ENCODE measurements around the gene APOBEC3B. TPM values are rescaled to one million over a fixed set of nuclear protein-coding genes. Genes with fewer than 3 reads are reported as not detected.

The APOBEC3B gene
- total RNA-seq, 1 donor from 2014 or later = 67.3 TPM

GRCh38 chr22:38938221-38938620 lies 43.9 kb upstream of the APOBEC3B start:
- no peak for DNase-seq (ENCODE audit: low read depth)
- no peak overlapping the region for H3K4me3 ChIP-seq (ENCODE audit: low read depth, low read length)
- TF ChIP-seq CTCF (conservative IDR thresholded peaks at IDR 0.05; ENCODE audit: low read depth, low read length) = no peak

- no peak for DNase-seq (ENCODE audit: low read depth)
- no peak overlapping the region for H3K4me3 ChIP-seq (ENCODE audit: low read depth, low read length)
- no peak for TF ChIP-seq CTCF (conservative IDR thresholded peaks at IDR 0.05; ENCODE audit: low read depth, low read length)
Observed at GRCh38 chr22:38938925-38939324, 43.2 kb upstream of the APOBEC3B start.

- no peak for TF ChIP-seq CTCF (conservative IDR thresholded peaks at IDR 0.05; ENCODE audit: low read depth, low read length)
- no peak overlapping the region for H3K4me3 ChIP-seq (ENCODE audit: low read depth, low read length)
- no peak for DNase-seq (ENCODE audit: low read depth)
Observed at GRCh38 chr22:38940811-38941384, 41.2 kb upstream of the APOBEC3B start.

GRCh38 chr22:38941488-38941987 lies 40.6 kb upstream of the APOBEC3B start:
- DNase-seq (ENCODE audit: low read depth) = no peak
- TF ChIP-seq CTCF (conservative IDR thresholded peaks at IDR 0.05; ENCODE audit: low read depth, low read length) = no peak
- no peak overlapping the region for H3K4me3 ChIP-seq (ENCODE audit: low read depth, low read length)

- DNase-seq (ENCODE audit: low read depth) = no peak
- H3K4me3 ChIP-seq (ENCODE audit: low read depth, low read length) = no peak overlapping the region
- TF ChIP-seq CTCF (conservative IDR thresholded peaks at IDR 0.05; ENCODE audit: low read depth, low read length) = no peak
Observed at GRCh38 chr22:38942702-38943101, 39.4 kb upstream of the APOBEC3B start.

GRCh38 chr22:38943201-38943600 lies 38.9 kb upstream of the APOBEC3B start:
- DNase-seq (ENCODE audit: low read depth) = no peak
- peak; percentile 36 for TF ChIP-seq CTCF (conservative IDR thresholded peaks at IDR 0.05; ENCODE audit: low read depth, low read length)
- H3K4me3 ChIP-seq (ENCODE audit: low read depth, low read length) = no peak overlapping the region

- no peak overlapping the region for H3K4me3 ChIP-seq (ENCODE audit: low read depth, low read length)
- DNase-seq (ENCODE audit: low read depth) = no peak
- no peak for TF ChIP-seq CTCF (conservative IDR thresholded peaks at IDR 0.05; ENCODE audit: low read depth, low read length)
Observed at GRCh38 chr22:38943882-38944281, 38.3 kb upstream of the APOBEC3B start.
